Transverse colon (tissue), 3 donors: ENCODE data around the gene ST8SIA5.

Experiments used
- CTCF ChIP-seq, 5 experiments: fragments of 200-600 bp in 3 of 5; fragments of 450-650 bp in 2 of 5; sonication (generic) in 3 of 5; IDR thresholded peaks; 1 replicate in 2 of 5; 2 replicates in 3 of 5; pipeline ENCODE4 v1.5.1; 2016 to 2017; ENCODE audit warnings: antibody characterized with exemption in 5 of 5, inconsistent platforms in 3 of 5, mild to moderate bottlenecking in 2 of 5, moderate library complexity in 1 of 5
- POLR2A ChIP-seq: fragments of 450-650 bp; IDR thresholded peaks from one replicate; pipeline ENCODE4 v1.6.1; 2016; ENCODE audit warnings: antibody characterized with exemption, mild to moderate bottlenecking, moderate library complexity

- TF ChIP-seq CTCF (IDR thresholded peaks at IDR 0.05), result no peak
- TF ChIP-seq POLR2A, result no peak
These were observed 132.7 kb downstream of the ST8SIA5 start for GRCh38 chr18:46624127-46624526.
